Glutamatergic neuron (in vitro differentiated cells): ENCODE results near the gene PLAAT2. TPM values are rescaled to one million over a fixed set of nuclear protein-coding genes. Genes with fewer than 3 reads are reported as not detected.

Source experiments
- DNase-seq: peaks from one replicate; pipeline ENCODE4 v3.0.0; 2022
- H3K27ac Mint-ChIP-seq: one replicate; pipeline ENCODE4 v1.8.0; 2020; ENCODE audit warnings: mild to moderate bottlenecking, mixed read lengths, inconsistent platforms; ENCODE audit not compliant: unreplicated experiment
- H3K27me3 Mint-ChIP-seq: one replicate; pipeline ENCODE4 v1.8.0; 2020; ENCODE audit warnings: mild to moderate bottlenecking, moderate library complexity, mixed read lengths, inconsistent platforms; ENCODE audit not compliant: unreplicated experiment
- H3K36me3 Mint-ChIP-seq: one replicate; pipeline ENCODE4 v1.8.0; 2020; ENCODE audit warnings: mild to moderate bottlenecking, mixed read lengths, inconsistent platforms; ENCODE audit not compliant: unreplicated experiment
- H3K4me1 Mint-ChIP-seq: one replicate; pipeline ENCODE4 v1.8.0; 2020; ENCODE audit warnings: mild to moderate bottlenecking, low read depth, mixed read lengths, inconsistent platforms; ENCODE audit not compliant: unreplicated experiment
- H3K4me3 Mint-ChIP-seq: one replicate; pipeline ENCODE4 v1.8.0; 2020; ENCODE audit warnings: mild to moderate bottlenecking, mixed read lengths, inconsistent platforms; ENCODE audit not compliant: unreplicated experiment
- H3K9me3 Mint-ChIP-seq: one replicate; pipeline ENCODE4 v1.8.0; 2020; ENCODE audit warnings: mild to moderate bottlenecking, moderate library complexity, mixed read lengths, inconsistent platforms; ENCODE audit not compliant: unreplicated experiment
- total RNA-seq: library from RNA; stranded (reverse); fragmentation: NEBNext Ultra II Directional; extraction: Animal tissue kit (Norgen Biotek cat#: 25700); gene quantifications from one replicate; pipeline ENCODE4 v1.2.1, GENCODE V29; 2021; ENCODE audit not compliant: unreplicated experiment
- TF ChIP-seq, protein P1 (sequence below): fragments of 200-600 bp; sonication (generic); IDR thresholded peaks from one replicate; pipeline ENCODE4 v1.5.0; 2021; ENCODE audit not compliant: partially characterized antibody, unreplicated experiment

Gene PLAAT2
- total RNA-seq, 1 donor from 2014 or later = not detected

DNA sequence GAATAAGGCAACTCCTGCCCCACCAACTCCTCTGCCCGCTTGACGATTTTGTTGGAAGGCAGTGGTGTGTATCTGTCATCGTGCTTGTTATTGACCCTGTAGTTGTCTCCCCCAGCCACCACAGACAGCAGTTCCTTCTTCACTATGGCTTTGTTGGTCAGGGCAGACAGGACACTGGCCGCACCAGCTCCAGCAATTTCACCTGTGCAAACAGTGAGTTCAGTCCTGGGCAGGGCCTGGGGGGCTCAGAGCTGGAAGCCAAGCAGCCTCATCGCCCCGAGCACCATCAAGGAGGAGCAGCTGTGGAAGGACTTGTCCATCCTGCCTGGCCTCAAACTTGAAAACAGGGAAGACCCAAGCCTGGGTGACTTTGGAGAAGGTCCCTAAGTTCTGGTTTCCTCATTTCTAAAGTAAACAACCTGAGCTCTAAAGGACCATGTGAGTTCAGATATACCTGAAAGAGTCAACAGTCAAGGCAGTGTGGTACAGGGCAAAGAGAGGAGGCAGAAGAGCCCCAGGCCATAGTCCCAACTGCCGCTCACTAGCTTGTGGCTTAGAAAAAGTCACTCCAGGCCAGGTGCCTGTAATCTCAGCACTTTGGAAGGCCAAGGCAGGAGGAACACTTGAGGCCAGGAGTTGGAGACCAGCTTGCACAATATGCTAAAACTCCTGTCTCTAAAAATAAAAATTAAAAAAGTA, 4.6 kb downstream of the PLAAT2 start:
- Mint-ChIP-seq H3K9me3 (no peaks in the 10 kb centered on the region), H3K27ac (no peak overlapping the region), H3K27me3 (peaks cover 2% of the 10 kb centered on the region), H3K36me3 (peaks cover 2% of the 10 kb centered on the region), H3K4me1 (peaks cover 3% of the 10 kb centered on the region), H3K4me3 (no peak overlapping the region)
- no peak for DNase-seq
- TF ChIP-seq, protein P1, sequence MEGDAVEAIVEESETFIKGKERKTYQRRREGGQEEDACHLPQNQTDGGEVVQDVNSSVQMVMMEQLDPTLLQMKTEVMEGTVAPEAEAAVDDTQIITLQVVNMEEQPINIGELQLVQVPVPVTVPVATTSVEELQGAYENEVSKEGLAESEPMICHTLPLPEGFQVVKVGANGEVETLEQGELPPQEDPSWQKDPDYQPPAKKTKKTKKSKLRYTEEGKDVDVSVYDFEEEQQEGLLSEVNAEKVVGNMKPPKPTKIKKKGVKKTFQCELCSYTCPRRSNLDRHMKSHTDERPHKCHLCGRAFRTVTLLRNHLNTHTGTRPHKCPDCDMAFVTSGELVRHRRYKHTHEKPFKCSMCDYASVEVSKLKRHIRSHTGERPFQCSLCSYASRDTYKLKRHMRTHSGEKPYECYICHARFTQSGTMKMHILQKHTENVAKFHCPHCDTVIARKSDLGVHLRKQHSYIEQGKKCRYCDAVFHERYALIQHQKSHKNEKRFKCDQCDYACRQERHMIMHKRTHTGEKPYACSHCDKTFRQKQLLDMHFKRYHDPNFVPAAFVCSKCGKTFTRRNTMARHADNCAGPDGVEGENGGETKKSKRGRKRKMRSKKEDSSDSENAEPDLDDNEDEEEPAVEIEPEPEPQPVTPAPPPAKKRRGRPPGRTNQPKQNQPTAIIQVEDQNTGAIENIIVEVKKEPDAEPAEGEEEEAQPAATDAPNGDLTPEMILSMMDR = no peak

DNA sequence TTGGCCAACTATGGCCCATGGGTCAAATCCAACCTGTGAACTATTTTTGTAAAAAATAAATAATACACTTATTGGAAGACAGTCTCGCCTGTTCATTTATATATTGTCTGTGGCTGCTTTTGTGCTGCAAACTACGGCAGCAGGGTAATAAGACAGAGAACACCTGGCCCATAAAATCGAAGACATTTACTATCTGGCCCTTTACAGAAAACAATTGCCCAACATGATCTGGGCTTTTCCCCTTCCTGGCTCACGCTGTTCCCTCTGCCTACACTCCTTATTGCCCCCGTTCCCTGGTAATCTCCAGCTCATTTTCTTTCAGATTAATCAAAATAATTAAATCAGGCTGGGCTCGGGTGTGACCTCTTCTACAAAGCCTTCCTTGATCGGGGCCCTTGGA, 5.6 kb downstream of the PLAAT2 start:
- no peak for DNase-seq
- TF ChIP-seq, protein P1 = no peak
- no peak overlapping the region for H3K4me3 Mint-ChIP-seq
- peaks cover 3% of the 10 kb centered on the region for H3K4me1 Mint-ChIP-seq
- no peak overlapping the region for H3K27ac Mint-ChIP-seq
- peaks cover 1% of the 10 kb centered on the region for H3K27me3 Mint-ChIP-seq
- H3K9me3 Mint-ChIP-seq = no peaks in the 10 kb centered on the region
- H3K36me3 Mint-ChIP-seq = no peaks in the 10 kb centered on the region

DNA sequence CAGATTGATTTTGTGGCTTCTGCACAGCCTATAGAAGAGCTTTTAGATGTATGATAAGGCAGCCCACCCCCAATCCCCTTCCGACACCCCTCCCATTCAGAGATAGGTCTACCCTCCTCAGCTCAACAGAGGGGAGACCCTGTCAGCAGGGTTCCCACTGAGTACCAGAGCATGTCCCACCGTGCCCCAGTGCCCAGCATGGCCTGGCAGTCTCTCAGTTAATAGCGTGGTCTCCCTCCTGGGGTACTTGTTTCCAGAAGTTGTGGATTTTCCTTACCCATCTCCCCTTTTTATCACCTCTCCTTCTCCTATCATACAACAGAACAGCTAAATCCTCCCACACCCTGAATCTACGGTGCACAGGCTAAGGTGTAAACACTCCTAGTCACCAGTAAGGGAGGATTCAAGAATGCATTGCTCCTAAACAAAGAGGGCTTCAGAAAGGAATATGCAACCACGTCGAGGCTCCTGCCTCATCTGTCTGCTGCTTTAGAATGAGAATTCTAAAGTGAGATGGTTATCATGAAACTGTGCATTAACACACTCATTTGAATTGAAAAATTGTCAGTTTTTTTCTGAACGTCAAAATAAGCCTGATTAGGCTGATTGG, 6.7 kb downstream of the PLAAT2 start:
- no peaks in the 10 kb centered on the region for H3K9me3 Mint-ChIP-seq
- no peaks in the 10 kb centered on the region for H3K27me3 Mint-ChIP-seq
- no peak for DNase-seq
- no peaks in the 10 kb centered on the region for H3K36me3 Mint-ChIP-seq
- H3K27ac Mint-ChIP-seq = no peak overlapping the region
- H3K4me1 Mint-ChIP-seq = peaks cover 3% of the 10 kb centered on the region
- TF ChIP-seq, protein P1 = no peak
- H3K4me3 Mint-ChIP-seq = no peak overlapping the region

DNA sequence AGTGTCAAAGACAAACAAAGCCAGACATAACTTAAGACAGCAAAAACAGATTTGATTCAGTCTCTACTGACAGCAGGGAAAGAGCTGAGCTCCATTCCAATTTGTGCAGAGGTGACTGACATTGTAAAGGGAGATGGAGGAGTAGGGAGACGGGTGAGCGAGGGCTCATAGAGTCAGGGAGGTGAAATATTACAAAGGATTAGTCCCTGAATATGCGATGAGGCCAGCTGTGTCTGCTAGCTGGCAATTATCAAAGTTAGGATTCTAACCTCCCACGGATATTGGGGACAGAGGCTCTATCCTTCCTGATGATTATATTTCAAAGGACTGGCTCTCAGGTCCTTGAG, 8.3 kb downstream of the PLAAT2 start:
- H3K4me1 Mint-ChIP-seq = peaks cover 3% of the 10 kb centered on the region
- H3K36me3 Mint-ChIP-seq = no peaks in the 10 kb centered on the region
- H3K4me3 Mint-ChIP-seq = no peak overlapping the region
- H3K27me3 Mint-ChIP-seq = peaks cover 3% of the 10 kb centered on the region
- H3K27ac Mint-ChIP-seq = no peak overlapping the region
- no peak for DNase-seq
- no peaks in the 10 kb centered on the region for H3K9me3 Mint-ChIP-seq
- TF ChIP-seq, protein P1 = no peak

DNA sequence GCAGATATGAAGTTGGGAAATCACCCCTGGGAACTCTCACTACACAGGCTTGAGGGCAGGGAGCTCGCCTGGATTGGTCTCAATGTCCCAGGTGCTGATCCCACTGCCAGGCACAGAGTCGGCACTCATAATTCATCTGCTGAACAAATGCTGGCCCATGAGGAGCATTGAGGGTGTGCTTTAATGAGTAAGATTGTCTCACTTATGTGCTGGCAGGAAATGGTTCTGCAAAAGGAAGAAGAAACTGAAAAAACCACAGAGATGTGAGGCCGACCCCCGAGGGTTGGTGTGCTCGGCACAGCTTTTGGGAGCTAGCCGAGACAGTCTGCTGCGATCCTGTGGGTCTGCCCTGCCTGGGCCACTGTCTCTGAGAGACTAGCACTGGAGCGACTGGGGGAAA, 9.4 kb downstream of the PLAAT2 start:
- peaks cover 3% of the 10 kb centered on the region for H3K27me3 Mint-ChIP-seq
- no peak for DNase-seq
- TF ChIP-seq, protein P1 = no peak
- no peak overlapping the region for H3K4me3 Mint-ChIP-seq
- no peak overlapping the region for H3K27ac Mint-ChIP-seq
- H3K36me3 Mint-ChIP-seq = no peaks in the 10 kb centered on the region
- H3K4me1 Mint-ChIP-seq = peaks cover 3% of the 10 kb centered on the region
- no peaks in the 10 kb centered on the region for H3K9me3 Mint-ChIP-seq
